Caco-2 (cell line): ENCODE measurements around the gene WFS1. TPM values are rescaled to one million over a fixed set of nuclear protein-coding genes. Genes with fewer than 3 reads are reported as not detected.

Experiments
- BruUV-seq: library from RNA; stranded (reverse); fragments of 400-500 nt; replicated peaks from 2 replicates; lab custom pipeline; 2021; lab: Mats Ljungman, UMichigan
- CTCF ChIA-PET: fragments of 300-600 bp; sonication (Branson Sonifier 250); formaldehyde crosslinking; loops from one replicate; lab custom pipeline; 2022; ENCODE audit warnings: antibody characterized with exemption; lab: Charles Lee
- POLR2A ChIA-PET: fragments of 300-600 bp; sonication (Branson Sonifier 250); formaldehyde crosslinking; loops from one replicate; lab custom pipeline; 2022; ENCODE audit warnings: antibody characterized with exemption; lab: Charles Lee
- DNase-seq, 2 experiments: peaks; one replicate each; pipeline versions ENCODE4 v3.0.0 to v3.0.0-alpha.2; 2020 to 2022
- H3K27me3 ChIP-seq: replicated peaks from 2 replicates; pipeline ENCODE4 v1.6.0; 2011; ENCODE audit warnings: low read length; ENCODE audit not compliant: control insufficient read depth, insufficient read depth
- H3K36me3 ChIP-seq: 2 replicates; pipeline ENCODE4 v1.5.1; 2011; ENCODE audit warnings: low read length; ENCODE audit not compliant: control insufficient read depth, insufficient read depth
- H3K4me1 ChIP-seq: fragments of 250-450 bp; sonication (Bioruptor Pico); 2 replicates; pipeline ENCODE4 v1.5.1; 2020; ENCODE audit warnings: mild to moderate bottlenecking
- H3K4me3 ChIP-seq: 2 replicates; pipeline ENCODE4 v1.5.1; 2011; ENCODE audit warnings: low read depth, mild to moderate bottlenecking, control low read depth, low read length
- H3K9me3 ChIP-seq: fragments of 250-450 bp; sonication (Bioruptor Pico); 2 replicates; pipeline ENCODE4 v1.5.1; 2020; ENCODE audit warnings: mild to moderate bottlenecking, moderate library complexity
- H3K27ac Mint-ChIP-seq: one replicate; pipeline ENCODE4 v1.8.0; 2022; ENCODE audit warnings: mixed read lengths; ENCODE audit not compliant: unreplicated experiment
- H3K27me3 Mint-ChIP-seq: one replicate; pipeline ENCODE4 v1.8.0; 2022; ENCODE audit warnings: mixed read lengths; ENCODE audit not compliant: insufficient read depth, unreplicated experiment
- H3K36me3 Mint-ChIP-seq: one replicate; pipeline ENCODE4 v1.8.0; 2022; ENCODE audit warnings: mild to moderate bottlenecking, mixed read lengths; ENCODE audit not compliant: insufficient read depth, unreplicated experiment
- H3K4me1 Mint-ChIP-seq: one replicate; pipeline ENCODE4 v1.8.0; 2022; ENCODE audit warnings: low read depth, mixed read lengths; ENCODE audit not compliant: unreplicated experiment
- H3K4me3 Mint-ChIP-seq: one replicate; pipeline ENCODE4 v1.8.0; 2022; ENCODE audit warnings: mild to moderate bottlenecking, moderate library complexity, mixed read lengths; ENCODE audit not compliant: unreplicated experiment
- H3K9me3 Mint-ChIP-seq: one replicate; pipeline ENCODE4 v1.8.0; 2022; ENCODE audit warnings: mixed read lengths; ENCODE audit not compliant: unreplicated experiment
- CTCF ChIP-seq, 2 experiments: fragments of 200-600 bp in 1 of 2; IDR thresholded peaks; 1 replicate in 1 of 2; 2 replicates in 1 of 2; pipeline versions ENCODE4 v1.5.1 to v1.8.0; 2011 to 2022; ENCODE audit warnings: antibody characterized with exemption in 1 of 2, control low read depth in 1 of 2, inconsistent platforms in 1 of 2, low read depth in 1 of 2, low read length in 1 of 2, mild to moderate bottlenecking in 1 of 2, moderate library complexity in 1 of 2; ENCODE audit not compliant: insufficient read depth in 1 of 2, severe bottlenecking in 1 of 2, unreplicated experiment in 1 of 2
- intact Hi-C: fragments of 100-400 bp; cut with micrococcal nuclease; formaldehyde crosslinking; loops from one replicate; pipeline ENCODE4 v1.10.0; 2022; ENCODE audit not compliant: unreplicated experiment
- total RNA-seq: library from RNA; stranded (reverse); gene quantifications from 2 replicates; pipeline ENCODE4 v1.2.3, GENCODE V29; 2022

Gene WFS1
- total RNA-seq, 1 experiment from 2014 or later: 24.9 TPM

GRCh38 chr4:6346373-6347110 lies 76.9 kb downstream of the WFS1 start:
- TF ChIP-seq CTCF (IDR thresholded peaks at IDR 0.05; ENCODE audit: insufficient read depth in 1 of 2, low read depth in 1 of 2, low read length in 1 of 2, severe bottlenecking in 1 of 2, unreplicated experiment in 1 of 2): no peak
- Mint-ChIP-seq H3K4me3 (no peak overlapping the region), H3K4me1 (no peaks in the 10 kb centered on the region), H3K27me3 (peaks cover 21% of the 10 kb centered on the region), H3K9me3 (no peaks in the 10 kb centered on the region), H3K27ac (no peak overlapping the region), H3K36me3 (no peaks in the 10 kb centered on the region)
- POLR2A ChIA-PET: no interaction called here
- no peaks in the 10 kb centered on the region for H3K36me3 ChIP-seq
- CTCF ChIA-PET: no interaction called here
- H3K9me3 ChIP-seq: no peaks in the 10 kb centered on the region
- no peak overlapping the region for H3K4me3 ChIP-seq
- no peak for DNase-seq
- H3K27me3 ChIP-seq: no peaks in the 10 kb centered on the region
- intact Hi-C loops: no loop called here
- H3K4me1 ChIP-seq: no peaks in the 10 kb centered on the region
- no TSS peak for BruUV-seq

- H3K4me1 Mint-ChIP-seq: no peaks in the 10 kb centered on the region
- BruUV-seq: no TSS peak
- no peaks in the 10 kb centered on the region for H3K36me3 Mint-ChIP-seq
These were observed 77.9 kb downstream of the WFS1 start for GRCh38 chr4:6347511-6348045.

GRCh38 chr4:6348408-6348807 lies 78.8 kb downstream of the WFS1 start:
- Mint-ChIP-seq H3K4me3 (no peak overlapping the region), H3K36me3 (no peaks in the 10 kb centered on the region), H3K27ac (no peak overlapping the region), H3K27me3 (peaks cover 28% of the 10 kb centered on the region), H3K4me1 (no peaks in the 10 kb centered on the region), H3K9me3 (no peaks in the 10 kb centered on the region)
- H3K27me3 ChIP-seq: no peaks in the 10 kb centered on the region
- no peaks in the 10 kb centered on the region for H3K36me3 ChIP-seq
- no peak for TF ChIP-seq CTCF (IDR thresholded peaks at IDR 0.05; ENCODE audit: insufficient read depth in 1 of 2, low read depth in 1 of 2, low read length in 1 of 2, severe bottlenecking in 1 of 2, unreplicated experiment in 1 of 2)
- intact Hi-C loops: no loop called here
- H3K9me3 ChIP-seq: no peaks in the 10 kb centered on the region
- no peaks in the 10 kb centered on the region for H3K4me1 ChIP-seq
- H3K4me3 ChIP-seq: no peak overlapping the region
- ChIA-PET CTCF (no interaction called here), POLR2A (no interaction called here)
- no TSS peak for BruUV-seq
- no peak for DNase-seq

More at GRCh38 chr4:6347511-6348045, 77.9 kb downstream of the WFS1 start:
- H3K4me3 Mint-ChIP-seq: no peak overlapping the region
- POLR2A ChIA-PET: no interaction called here
- H3K36me3 ChIP-seq: no peaks in the 10 kb centered on the region
- no peak overlapping the region for H3K4me3 ChIP-seq
- H3K9me3 ChIP-seq: no peaks in the 10 kb centered on the region
- intact Hi-C loops: no loop called here
- DNase-seq: no peak
- no peaks in the 10 kb centered on the region for H3K27me3 ChIP-seq
- no peak for TF ChIP-seq CTCF (IDR thresholded peaks at IDR 0.05; ENCODE audit: insufficient read depth in 1 of 2, low read depth in 1 of 2, low read length in 1 of 2, severe bottlenecking in 1 of 2, unreplicated experiment in 1 of 2)
- CTCF ChIA-PET: interaction anchor here (0.5 kb wide), 1 partner anchor 227 kb away, joined by 3 read pairs; no protein-coding TSS in a partner anchor
- no peak overlapping the region for H3K27ac Mint-ChIP-seq
- peaks cover 28% of the 10 kb centered on the region for H3K27me3 Mint-ChIP-seq
- H3K9me3 Mint-ChIP-seq: no peaks in the 10 kb centered on the region
- H3K4me1 ChIP-seq: no peaks in the 10 kb centered on the region
